ENCODE results near the gene UGGT2.

Gene UGGT2

GRCh38 chr13:95921485-95921884, 131.7 kb downstream of the UGGT2 start:
- no peak for TF ChIP-seq CTCF (IDR thresholded peaks at IDR 0.05; ENCODE audit: insufficient read depth, low read length, missing control alignments)
- ChIA-PET CTCF (no interaction called here), POLR2A (no interaction called here)
- peak; percentile 14 for DNase-seq (ENCODE audit: low read depth, low spot score)
- H3K4me3 ChIP-seq (ENCODE audit: low read depth, low read length), result no peak overlapping the region

- H3K4me3 ChIP-seq (ENCODE audit: low read depth, low read length), result no peak overlapping the region
- ChIA-PET CTCF (no interaction called here), POLR2A (interaction anchor here (0.7 kb wide), 1 partner anchor 629 kb away, joined by 5 read pairs; no protein-coding TSS in a partner anchor)
- no peak for TF ChIP-seq CTCF (IDR thresholded peaks at IDR 0.05; ENCODE audit: insufficient read depth, low read length, missing control alignments)
- no peak for DNase-seq (ENCODE audit: low read depth, low spot score)
Measured at GRCh38 chr13:95920485-95920884, 132.7 kb downstream of the UGGT2 start.

GRCh38 chr13:95918860-95919259, 134.3 kb downstream of the UGGT2 start:
- no peak for TF ChIP-seq CTCF (IDR thresholded peaks at IDR 0.05; ENCODE audit: insufficient read depth, low read length, missing control alignments)
- DNase-seq (ENCODE audit: low read depth, low spot score), result no peak
- ChIA-PET CTCF (no interaction called here), POLR2A (no interaction called here)
- no peak overlapping the region for H3K4me3 ChIP-seq (ENCODE audit: low read depth, low read length)

DNA sequence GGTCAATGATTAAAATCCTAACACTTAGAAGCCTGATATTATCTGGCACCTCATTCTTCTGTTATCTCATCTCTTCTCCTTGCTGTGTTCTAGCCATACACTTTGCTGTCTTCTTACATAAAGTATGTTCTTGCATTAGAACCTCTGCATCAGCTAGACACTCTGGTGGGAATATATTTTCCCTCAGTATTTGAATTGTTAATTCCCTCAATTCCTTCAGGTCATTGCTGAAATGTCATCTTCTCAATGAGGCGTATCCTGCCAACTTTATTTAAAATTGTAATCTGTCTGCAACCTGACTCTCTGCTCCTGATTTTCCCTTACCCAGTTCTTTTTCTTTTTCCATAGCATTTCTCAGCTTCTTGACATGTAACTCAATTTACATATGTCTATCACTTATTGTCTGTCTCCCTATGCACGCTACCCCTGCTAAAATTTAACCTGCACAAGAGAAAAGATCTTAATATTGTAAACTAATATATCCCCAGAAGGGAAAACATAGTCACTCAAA, 138.2 kb downstream of the UGGT2 start:
- TF ChIP-seq CTCF (IDR thresholded peaks at IDR 0.05; ENCODE audit: insufficient read depth, low read length, missing control alignments), result no peak
- H3K4me3 ChIP-seq (ENCODE audit: low read depth, low read length), result no peak overlapping the region
- POLR2A ChIA-PET, result no interaction called here
- DNase-seq (ENCODE audit: low read depth, low spot score), result no peak
- CTCF ChIA-PET, result no interaction called here

DNA sequence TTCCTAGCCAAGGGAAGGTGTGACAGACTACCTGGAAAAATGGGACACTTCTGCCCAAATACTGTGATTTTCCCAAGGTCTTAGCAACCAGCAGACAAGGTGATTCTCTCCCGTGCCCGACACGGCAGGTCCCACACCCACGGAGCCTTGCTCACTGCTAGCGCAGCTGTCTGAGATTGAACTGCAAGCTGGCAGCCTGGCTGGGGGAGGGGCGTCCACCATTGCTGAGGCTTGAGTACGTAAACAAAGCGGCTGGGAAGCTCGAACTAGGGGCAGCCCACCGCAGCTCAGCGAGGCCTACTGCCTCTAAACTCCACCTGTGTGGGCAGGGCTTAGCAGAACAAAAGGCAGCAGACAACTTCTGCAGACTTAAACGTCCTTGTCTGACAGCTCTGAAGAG, 146.2 kb downstream of the UGGT2 start:
- ChIA-PET CTCF (no interaction called here), POLR2A (no interaction called here)
- no peak for TF ChIP-seq CTCF (IDR thresholded peaks at IDR 0.05; ENCODE audit: insufficient read depth, low read length, missing control alignments)
- no peak overlapping the region for H3K4me3 ChIP-seq (ENCODE audit: low read depth, low read length)
- DNase-seq (ENCODE audit: low read depth, low spot score), result no peak

DNA sequence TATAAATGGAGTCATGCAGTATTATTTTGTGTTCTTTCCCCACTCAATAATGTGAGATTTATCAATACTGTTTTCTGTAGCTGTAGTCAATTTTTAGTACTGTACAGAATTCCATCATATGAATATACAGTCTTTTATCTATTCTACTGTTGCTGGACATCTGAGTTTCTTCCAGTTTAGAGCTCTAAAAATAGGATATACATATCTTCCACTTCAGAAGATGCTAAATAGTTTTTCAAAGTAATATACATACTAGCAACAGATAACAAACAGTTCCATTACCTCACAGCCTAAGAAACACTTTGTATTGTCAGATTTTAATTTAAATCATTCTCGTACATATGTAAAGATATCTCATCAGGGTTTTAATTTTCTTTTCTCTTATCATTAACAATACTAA, 149.6 kb downstream of the UGGT2 start:
- H3K4me3 ChIP-seq (ENCODE audit: low read depth, low read length), result no peak overlapping the region
- no peak for DNase-seq (ENCODE audit: low read depth, low spot score)
- ChIA-PET POLR2A (no interaction called here), CTCF (no interaction called here)
- TF ChIP-seq CTCF (IDR thresholded peaks at IDR 0.05; ENCODE audit: insufficient read depth, low read length, missing control alignments), result no peak

Data from AG04449 (cell line).